HUES6 (cell line): Measurements from ENCODE around the gene SHISA5.
A peak's percentile ranks its signal among the peaks of the same experiment; 100 is the strongest.
"Not testable (repeated sequence)": the region's sequence is repeated elsewhere in the genome, so short reads cannot be mapped to it uniquely, and the experiment has no call there.

ENCODE experiments used
- H3K27ac ChIP-seq: 2 replicates; pipeline ENCODE4 v1.7.0; 2013; ENCODE audit warnings: low read depth, mild to moderate bottlenecking, low read length, inconsistent platforms
- H3K27me3 ChIP-seq: 2 replicates; pipeline ENCODE4 v1.6.1; 2013; ENCODE audit warnings: low read length; ENCODE audit not compliant: control insufficient read depth, insufficient read depth
- H3K36me3 ChIP-seq: 2 replicates; pipeline ENCODE4 v1.6.1; 2013; ENCODE audit warnings: low read length; ENCODE audit not compliant: control insufficient read depth, insufficient read depth
- H3K4me1 ChIP-seq: 2 replicates; pipeline ENCODE4 v1.6.1; 2013; ENCODE audit warnings: low read length; ENCODE audit not compliant: control insufficient read depth, insufficient read depth
- H3K4me3 ChIP-seq: 2 replicates; pipeline ENCODE4 v1.5.1; 2013; ENCODE audit warnings: low read depth, low read length
- H3K9ac ChIP-seq: one replicate; pipeline ENCODE4 v1.6.1; 2013; ENCODE audit warnings: mild to moderate bottlenecking, low read length
- H3K9me3 ChIP-seq: 2 replicates; pipeline ENCODE4 v1.6.1; 2013; ENCODE audit warnings: low read depth, low read length; ENCODE audit not compliant: control insufficient read depth, insufficient read depth

Gene SHISA5

DNA sequence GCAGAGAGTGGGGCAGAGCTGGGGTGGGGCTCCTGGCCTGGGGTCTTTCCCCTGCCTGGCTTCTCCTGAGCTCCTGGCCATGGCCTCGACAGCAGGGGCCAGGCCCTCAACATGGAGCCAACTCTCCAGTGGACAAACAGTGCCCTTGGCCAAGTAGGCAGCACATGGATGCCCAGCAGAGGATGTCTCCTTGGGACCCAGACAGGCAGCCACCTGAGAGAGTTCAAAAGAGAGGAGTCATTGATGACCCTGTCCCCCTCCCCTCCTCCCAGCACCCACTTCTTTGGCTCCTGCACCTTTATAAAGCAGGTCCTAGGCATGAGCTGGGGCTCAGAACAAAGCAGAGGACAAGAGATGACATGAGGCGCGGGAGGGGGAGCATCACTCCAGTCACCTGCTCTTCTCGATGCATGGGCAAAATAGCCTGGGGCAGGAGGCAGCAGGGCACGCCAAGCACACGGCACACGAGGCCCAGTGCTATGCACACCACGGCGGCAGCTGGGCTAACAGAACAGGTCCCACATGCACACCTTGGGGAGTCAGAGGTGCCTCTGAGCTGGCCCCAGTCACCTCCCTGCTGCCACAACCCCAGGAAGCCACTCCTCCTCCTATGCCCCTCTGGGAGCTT, 27.4 kb downstream of the SHISA5 start:
- Histone ChIP-seq H3K27ac (no peak overlapping the region), H3K4me3 (no peak overlapping the region), H3K4me1 (peaks cover 37% of the 10 kb centered on the region), H3K9ac (no peak overlapping the region), H3K9me3 (no peaks in the 10 kb centered on the region), H3K27me3 (no peaks in the 10 kb centered on the region), H3K36me3 (no peaks in the 10 kb centered on the region)

GRCh38 chr3:48475188-48475587, 28.8 kb downstream of the SHISA5 start:
- Histone ChIP-seq H3K4me3 (peak overlapping the region; percentile 16; the same call in 1 of the 2 replicates), H3K36me3 (0 out of 2 replicates have a peak, but pooled peaks cover 1% of the 10 kb centered on the region), H3K27me3 (no peaks in the 10 kb centered on the region), H3K9ac (peak overlapping the region; percentile 50), H3K9me3 (no peaks in the 10 kb centered on the region), H3K4me1 (peaks cover 40% of the 10 kb centered on the region), H3K27ac (peak overlapping the region; percentile 89)

- peak overlapping the region; percentile 50 for H3K9ac ChIP-seq
- H3K36me3 ChIP-seq: peaks cover 6% of the 10 kb centered on the region
- no peaks in the 10 kb centered on the region for H3K9me3 ChIP-seq
- peaks cover 43% of the 10 kb centered on the region for H3K4me1 ChIP-seq
- peak overlapping the region; percentile 16; the same call in 1 of the 2 replicates for H3K4me3 ChIP-seq
- H3K27ac ChIP-seq: peak overlapping the region; percentile 89
- H3K27me3 ChIP-seq: no peaks in the 10 kb centered on the region
These were observed 29.4 kb downstream of the SHISA5 start for GRCh38 chr3:48474619-48475018.

- H3K9me3 ChIP-seq, H3K9ac ChIP-seq, H3K27me3 ChIP-seq, H3K4me3 ChIP-seq: not testable (repeated sequence)
- peaks cover 40% of the 10 kb centered on the region for H3K4me1 ChIP-seq
- peaks cover 12% of the 10 kb centered on the region for H3K36me3 ChIP-seq
- H3K27ac ChIP-seq: peak overlapping the region; percentile 80; the same call in 1 of the 2 replicates
These were observed 29.9 kb downstream of the SHISA5 start for GRCh38 chr3:48474031-48474430.

DNA sequence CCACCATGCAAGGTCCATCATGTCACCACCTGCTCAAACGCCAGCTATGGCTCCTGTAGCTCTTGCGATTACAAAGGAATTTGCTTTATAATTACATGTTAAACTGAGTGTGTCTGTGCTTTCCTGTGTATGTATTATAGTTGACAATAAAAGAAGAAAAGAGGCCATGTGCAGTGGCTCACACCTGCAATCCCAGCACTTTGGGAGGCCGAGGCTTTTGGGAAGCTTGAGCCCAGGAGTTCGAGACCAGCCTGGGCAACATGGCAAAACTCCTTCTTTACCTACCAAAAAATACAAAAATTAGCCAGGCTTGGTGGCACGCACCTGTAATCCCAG, 30.4 kb downstream of the SHISA5 start:
- Histone ChIP-seq H3K27ac (peak overlapping the region; percentile 80), H3K4me3 (no peak overlapping the region), H3K9me3 (no peaks in the 10 kb centered on the region), H3K9ac (peak overlapping the region; percentile 92), H3K4me1 (peaks cover 37% of the 10 kb centered on the region), H3K36me3 (peaks cover 17% of the 10 kb centered on the region), H3K27me3 (no peaks in the 10 kb centered on the region)

DNA sequence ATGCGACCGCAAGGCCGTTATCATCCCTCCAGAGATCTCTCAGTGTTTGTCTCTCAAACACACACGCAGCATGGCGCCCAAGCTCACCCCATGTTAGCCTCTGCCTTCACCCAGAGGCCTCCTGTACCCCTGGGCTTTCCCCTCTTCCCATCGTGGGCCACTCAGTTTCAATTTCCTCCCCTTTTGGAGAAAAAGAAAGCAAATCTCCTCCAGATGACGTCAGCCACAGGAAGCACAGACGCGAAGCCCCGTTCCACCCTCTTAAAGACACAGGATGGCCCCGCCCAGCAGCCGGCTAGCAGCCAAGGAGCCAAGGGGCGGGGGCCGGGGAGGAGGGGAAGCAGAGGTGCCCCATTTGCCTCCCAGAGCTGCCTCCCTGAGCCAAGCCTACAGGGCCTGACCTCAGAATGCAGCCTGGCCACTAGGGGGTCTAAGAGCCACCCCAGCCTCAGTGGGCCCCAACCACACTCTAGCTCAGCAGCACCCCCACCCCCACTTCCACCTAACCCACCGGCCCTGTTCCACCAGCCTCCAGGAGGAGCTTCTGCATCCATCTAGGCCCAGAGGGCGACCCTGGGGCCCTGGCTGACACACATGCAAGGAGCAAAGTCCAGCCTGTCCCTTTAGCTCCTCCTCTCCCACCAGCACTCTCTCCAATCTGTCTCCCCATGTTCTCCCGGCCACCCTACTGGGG, 30.9 kb downstream of the SHISA5 start:
- Histone ChIP-seq H3K9me3 (no peaks in the 10 kb centered on the region), H3K9ac (peak overlapping the region; percentile 92), H3K4me1 (peaks cover 37% of the 10 kb centered on the region), H3K36me3 (peaks cover 22% of the 10 kb centered on the region), H3K27ac (peak overlapping the region; percentile 80), H3K27me3 (no peaks in the 10 kb centered on the region), H3K4me3 (peak overlapping the region; percentile 71)

- peak overlapping the region; percentile 92 for H3K9ac ChIP-seq
- H3K27me3 ChIP-seq: no peaks in the 10 kb centered on the region
- H3K9me3 ChIP-seq: no peaks in the 10 kb centered on the region
- peak overlapping the region; percentile 71 for H3K4me3 ChIP-seq
- H3K4me1 ChIP-seq: peaks cover 34% of the 10 kb centered on the region
- peak overlapping the region; percentile 80 for H3K27ac ChIP-seq
- peaks cover 26% of the 10 kb centered on the region for H3K36me3 ChIP-seq
These were observed 31.4 kb downstream of the SHISA5 start for GRCh38 chr3:48472673-48472922.

DNA sequence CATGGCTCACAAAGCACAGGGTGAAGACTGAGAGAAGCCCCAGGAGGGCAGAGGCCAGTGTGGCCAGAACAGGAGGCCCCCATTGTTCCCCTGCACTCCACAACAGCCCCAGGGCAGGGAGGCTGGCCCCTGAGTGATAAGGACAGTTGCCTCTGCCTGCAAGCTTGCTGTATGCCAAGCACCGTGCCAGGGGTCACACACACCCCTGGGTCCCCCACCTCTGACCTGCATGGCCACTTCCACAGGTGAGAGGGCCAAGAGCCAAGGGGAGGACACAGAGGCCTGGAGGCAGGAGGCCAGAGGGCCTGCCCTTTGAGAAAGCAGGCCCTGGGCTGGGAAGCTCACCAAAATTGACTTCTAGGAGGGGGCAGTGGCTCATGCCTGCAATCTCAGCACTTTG, 33.7 kb downstream of the SHISA5 start:
- H3K27ac ChIP-seq: no peak overlapping the region
- H3K9me3 ChIP-seq: no peaks in the 10 kb centered on the region
- H3K9ac ChIP-seq: peak overlapping the region; percentile 24
- no peaks in the 10 kb centered on the region for H3K27me3 ChIP-seq
- H3K4me3 ChIP-seq: no peak overlapping the region
- peaks cover 40% of the 10 kb centered on the region for H3K4me1 ChIP-seq
- peaks cover 37% of the 10 kb centered on the region for H3K36me3 ChIP-seq

GRCh38 chr3:48469046-48469915, 34.7 kb downstream of the SHISA5 start:
- H3K4me1 ChIP-seq: peaks cover 36% of the 10 kb centered on the region
- no peak overlapping the region for H3K27ac ChIP-seq

DNA sequence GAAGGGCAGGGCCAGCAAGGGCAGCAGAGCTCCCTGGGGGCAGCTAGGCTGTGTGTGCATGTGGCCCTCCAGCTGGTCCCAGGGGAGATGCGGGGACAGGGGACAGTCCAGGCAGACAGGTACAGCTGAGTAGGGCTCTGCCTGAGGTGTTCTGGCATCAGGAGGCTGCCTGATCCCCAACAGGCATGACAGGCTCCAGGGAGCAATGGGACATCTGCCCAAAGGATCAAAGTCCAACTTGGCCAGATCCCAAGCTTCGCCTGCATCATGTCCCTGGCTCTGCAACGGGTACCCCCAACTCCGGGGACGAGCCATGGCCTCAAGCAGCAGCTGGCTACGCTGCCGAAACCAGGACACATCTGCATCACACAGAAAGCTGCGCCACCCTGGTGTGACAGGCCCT, 35.6 kb downstream of the SHISA5 start:
- no peak overlapping the region for H3K4me3 ChIP-seq
- H3K4me1 ChIP-seq: peaks cover 31% of the 10 kb centered on the region
- H3K36me3 ChIP-seq: peaks cover 46% of the 10 kb centered on the region
- no peak overlapping the region for H3K27ac ChIP-seq
- no peaks in the 10 kb centered on the region for H3K9me3 ChIP-seq
- H3K9ac ChIP-seq: no peak overlapping the region
- H3K27me3 ChIP-seq: no peaks in the 10 kb centered on the region

More at GRCh38 chr3:48469046-48469915, 34.7 kb downstream of the SHISA5 start:
- Histone ChIP-seq H3K27me3 (no peaks in the 10 kb centered on the region), H3K36me3 (peaks cover 43% of the 10 kb centered on the region), H3K9me3 (no peaks in the 10 kb centered on the region), H3K9ac (no peak overlapping the region), H3K4me3 (no peak overlapping the region)
